HG03045 (cell line): Measurements from ENCODE around the gene PTPN13.
"Not testable (repeated sequence)": the region's sequence is repeated elsewhere in the genome, so short reads cannot be mapped to it uniquely, and the experiment has no call there.

Source experiments
- ATAC-seq: cut with Tn5 transposase; IDR thresholded peaks from one replicate; pipeline ENCODE4 v1.9.1; 2021; ENCODE audit warnings: mild to moderate bottlenecking, moderate library complexity; ENCODE audit not compliant: unreplicated experiment

Gene PTPN13

DNA sequence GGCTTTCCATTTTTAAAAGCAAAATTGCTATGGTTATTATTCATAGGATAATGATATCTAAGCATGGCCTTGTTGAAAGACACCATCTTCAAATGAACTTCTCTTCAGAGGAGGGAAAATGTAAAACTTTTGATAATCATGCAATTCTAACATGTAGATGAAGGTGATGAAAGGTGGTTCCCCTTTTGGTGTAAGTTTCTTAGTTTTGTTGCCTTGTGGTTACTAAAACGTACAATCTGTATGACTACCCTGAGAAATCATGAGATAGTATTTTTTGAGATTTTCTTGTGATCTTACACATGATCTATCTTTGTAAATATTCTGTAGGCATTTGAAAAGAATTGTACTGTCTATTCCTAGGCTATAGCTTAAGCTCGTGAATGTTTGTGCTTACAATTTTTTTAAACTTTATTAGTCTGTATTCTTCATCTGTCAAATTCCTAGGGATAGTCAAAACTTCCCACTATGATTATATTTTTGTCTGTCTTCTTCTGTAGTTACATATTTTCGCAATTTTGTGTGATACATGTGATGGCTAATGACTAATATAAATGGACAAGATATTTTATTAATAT, 47.5 kb downstream of the PTPN13 start:
- ATAC-seq = no peak

DNA sequence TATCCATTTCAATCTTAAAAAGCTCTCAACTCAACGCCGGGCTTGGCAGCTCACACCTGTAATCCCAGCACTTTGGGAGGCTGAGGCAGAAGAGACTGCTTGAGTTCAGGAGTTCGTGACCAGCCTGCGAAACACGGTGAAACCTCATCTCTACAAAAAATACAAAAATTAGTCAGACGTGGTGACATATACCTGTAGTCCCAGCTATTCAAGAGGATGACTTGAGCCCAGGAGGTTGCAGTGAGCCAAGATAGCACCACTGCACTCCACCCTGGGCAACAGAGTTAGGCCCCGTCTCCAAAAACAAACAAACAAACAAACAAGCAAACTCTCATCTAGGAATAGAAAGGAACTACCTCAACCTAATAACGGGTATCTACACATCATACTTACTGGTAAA, 50.8 kb downstream of the PTPN13 start:
- ATAC-seq = no peak

DNA sequence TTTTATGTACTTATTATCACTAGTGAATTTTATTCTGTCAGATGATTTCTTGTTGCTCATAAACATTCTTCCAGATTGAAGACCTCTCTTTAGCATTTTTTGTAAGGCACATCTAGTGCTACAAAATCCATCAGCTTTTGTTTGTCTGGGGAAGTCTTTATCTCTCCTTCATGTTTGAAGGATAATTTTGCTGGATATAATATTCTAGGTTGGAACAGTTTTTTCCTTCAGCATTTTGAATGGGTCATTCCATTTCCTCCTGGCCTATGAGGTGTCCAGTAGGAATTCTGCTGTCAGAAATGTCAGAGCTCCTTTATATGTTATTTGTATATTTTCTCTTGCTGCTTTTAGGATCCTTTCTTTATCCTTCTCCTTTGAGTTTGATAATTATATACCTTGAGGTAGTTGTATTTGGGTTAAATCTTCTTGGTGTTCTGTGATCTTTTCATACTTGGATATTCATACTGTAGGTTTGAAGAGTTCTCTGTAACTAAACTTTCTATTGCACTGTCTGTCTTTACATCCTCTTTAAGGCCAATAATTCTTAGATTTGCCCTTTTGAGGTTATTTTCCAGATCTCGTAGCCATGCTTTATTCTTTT, 58.3 kb downstream of the PTPN13 start:
- ATAC-seq = no peak

DNA sequence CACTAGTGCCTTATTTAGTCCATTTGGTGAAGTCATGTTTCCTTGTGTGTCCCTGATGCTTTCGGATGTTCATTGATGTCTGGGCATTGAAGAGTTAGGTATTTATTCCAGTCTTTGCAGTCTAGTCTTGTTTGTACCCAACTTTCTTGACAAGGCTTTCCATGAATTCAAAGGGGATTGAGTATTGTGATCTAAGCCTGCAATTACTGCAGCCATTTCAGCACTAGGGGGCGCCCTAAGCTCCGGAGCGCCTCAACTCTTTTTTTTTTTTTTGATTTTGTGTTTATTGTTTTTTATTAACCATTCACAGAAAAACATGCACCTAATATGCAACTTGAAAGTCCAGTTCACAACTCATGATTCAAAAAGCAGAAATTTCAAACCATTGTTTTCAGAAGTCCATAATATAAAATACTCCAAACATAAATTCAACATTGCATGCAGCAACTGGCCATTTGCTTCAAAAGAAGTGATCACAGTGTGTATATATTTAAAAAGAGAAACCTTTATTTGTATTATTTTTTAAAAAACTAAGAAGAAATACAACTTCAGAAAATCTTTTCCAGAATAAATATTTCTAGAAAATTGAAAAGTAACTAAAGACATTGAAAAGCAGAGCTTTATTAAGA, 59.2 kb downstream of the PTPN13 start:
- ATAC-seq = no peak

DNA sequence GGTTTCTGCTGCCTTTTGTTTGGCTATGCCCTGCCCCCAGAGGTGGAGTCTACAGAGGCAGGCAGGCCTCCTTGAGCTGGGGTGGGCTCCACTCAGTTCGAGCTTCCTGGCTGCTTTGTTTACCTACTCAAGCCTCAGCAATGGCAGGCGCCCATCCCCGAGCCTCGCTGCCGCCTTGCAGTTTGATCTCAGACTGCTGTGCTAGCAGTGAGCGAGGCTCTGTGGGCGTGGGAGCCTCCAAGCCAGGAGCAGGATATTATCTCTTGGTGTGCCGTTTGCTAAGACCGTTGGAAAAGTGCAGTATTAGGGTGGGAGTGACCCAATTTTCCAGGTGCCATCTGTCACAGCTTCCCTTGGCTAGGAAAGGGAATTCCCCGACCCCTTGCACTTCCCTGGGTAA, 62.7 kb downstream of the PTPN13 start:
- ATAC-seq = not testable (repeated sequence)

DNA sequence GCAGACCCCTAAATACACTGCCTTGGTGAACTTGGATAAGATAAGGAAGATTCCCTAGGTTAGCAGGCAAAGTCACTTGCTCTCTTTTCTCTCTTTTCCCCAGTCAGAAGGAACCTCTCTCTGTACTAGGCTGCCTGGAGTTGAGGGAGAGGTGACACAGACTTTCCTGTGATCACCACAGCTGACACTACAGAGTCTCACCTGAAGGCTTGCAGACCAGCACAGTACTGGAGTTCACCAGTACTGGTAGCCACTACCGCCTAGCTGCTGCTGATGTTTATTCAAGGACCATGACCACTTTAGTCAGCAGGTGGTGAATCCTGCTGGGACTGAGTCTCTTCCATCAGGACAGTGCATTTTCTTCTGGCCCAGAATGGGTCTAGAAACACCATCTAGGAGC, 63.3 kb downstream of the PTPN13 start:
- no peak for ATAC-seq

DNA sequence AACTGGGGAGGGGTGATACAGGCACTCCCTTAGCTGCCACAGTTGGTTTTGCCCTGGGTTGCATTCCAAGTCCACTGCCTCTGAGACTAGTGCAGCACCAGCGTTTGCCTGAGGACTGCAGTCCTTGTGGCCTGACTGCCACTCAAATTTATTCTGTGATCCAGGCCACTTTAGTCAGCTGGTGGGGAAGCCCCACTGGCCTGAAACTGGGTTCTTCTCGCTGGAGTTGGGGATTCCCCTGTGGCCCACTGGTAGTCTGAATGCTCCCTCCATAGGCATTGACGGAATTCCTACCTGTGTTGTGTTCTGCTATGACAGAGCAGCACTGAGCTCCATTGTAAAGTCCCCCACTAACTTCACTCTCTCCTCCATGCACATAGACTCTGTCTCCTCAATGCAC, 63.8 kb downstream of the PTPN13 start:
- ATAC-seq = no peak

DNA sequence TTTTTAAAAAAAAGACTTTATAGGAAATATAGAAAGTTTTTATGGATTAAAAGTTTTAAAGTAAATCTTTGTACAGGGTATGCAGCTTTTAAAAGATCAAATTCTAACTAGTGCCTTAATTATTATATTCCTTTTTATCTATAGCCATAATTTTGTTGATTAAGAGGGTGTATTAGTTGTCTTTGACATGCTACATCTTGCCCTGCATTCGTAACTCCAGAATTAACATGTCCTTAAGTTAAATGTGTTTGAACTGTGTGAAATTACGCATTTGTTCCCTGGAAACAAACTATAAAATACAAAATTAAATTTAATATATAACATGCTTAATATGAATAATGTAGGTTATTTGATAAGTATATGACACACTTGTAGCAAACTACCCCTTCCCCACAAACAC, 66.3 kb downstream of the PTPN13 start:
- ATAC-seq = no peak

DNA sequence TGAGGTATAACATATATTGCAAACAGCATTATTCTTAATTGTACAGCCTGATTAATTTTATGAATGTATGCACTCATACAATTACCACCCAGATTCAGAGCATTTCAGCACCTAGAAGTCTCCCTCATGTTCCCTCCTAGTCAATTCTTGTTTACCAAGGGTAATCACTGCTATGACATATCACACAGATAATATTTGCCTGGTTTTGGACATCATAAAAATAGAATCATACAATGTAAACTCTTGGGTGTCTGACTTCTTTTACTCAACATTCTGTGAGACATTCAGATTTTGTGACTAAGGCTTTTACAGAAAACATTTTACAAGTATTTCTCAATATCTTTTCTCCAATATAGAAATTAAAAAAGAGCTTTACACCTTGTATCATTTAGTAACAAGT, 66.9 kb downstream of the PTPN13 start:
- ATAC-seq = no peak

DNA sequence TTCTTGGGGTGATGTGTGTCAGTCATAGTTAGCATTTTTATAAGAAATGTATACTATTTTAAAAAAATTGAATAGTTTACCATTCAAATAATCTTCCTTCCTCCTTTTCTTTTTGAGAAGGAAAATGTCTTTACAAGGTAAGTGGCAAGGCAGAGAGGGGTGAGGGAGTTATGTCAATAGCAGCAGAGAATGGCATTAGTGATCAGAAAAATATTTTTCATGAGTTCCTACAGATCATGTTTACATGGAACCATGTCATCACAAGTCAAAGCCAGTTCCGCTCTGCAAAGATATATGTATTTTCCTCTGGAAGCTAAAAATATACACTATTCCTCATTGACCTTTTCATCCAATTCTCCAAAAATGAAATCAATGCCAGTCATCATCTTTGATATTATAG, 67.3 kb downstream of the PTPN13 start:
- ATAC-seq = no peak

DNA sequence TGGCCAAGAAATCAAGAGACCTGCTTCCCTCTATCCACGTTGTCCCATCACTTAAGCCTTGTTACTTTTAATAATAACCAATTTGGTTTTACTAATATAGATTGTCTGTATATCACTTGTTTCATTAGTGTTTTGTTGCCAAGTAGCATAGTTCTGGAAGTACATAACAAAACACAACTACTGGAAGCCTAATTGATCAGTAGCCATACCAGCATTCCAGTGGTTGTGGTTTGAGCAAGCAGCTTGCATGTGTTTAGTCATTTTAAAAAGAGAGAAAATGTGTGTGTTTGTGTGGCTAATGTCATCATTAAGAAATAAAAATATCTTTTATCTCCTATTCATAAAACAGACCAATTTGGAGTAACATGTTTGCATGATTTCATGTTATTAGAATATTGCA, 70.8 kb downstream of the PTPN13 start:
- no peak for ATAC-seq

DNA sequence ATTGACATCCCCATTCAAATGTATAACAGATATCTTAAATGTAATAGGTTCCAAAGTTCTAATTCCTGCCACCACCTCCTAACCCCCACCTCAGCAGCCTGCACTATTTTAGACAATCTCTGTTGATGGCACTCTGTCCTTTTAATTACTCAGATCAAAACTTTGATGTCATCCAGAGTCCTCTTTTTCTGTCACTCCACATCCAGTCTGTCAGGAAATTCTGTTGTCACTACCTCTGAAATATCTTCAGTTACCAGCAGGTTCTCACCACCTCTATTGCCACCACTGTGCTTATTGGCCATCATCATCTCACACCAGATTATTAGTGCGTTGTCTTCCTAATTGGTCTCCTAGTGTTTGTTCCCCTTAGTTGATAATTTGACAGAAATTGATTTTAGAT, 76.2 kb downstream of the PTPN13 start:
- no peak for ATAC-seq

DNA sequence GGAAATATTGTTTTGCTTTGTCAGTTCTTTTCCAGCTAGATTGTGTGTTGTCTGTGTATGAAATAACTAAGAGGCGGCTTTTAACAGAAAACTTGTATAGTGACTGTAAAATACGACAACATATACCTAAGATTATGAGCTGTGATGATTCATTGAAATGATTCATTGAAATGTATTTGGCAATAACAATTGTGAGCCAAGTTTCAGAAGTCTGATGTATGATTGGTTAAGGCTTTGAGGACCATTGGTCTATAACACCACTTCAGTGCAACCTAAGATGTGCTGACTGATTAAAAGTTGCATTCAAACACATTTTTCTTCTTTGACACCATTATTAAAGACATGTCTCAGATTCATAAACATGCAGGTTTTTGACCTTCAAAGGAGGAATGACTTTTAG, 76.6 kb downstream of the PTPN13 start:
- no peak for ATAC-seq

DNA sequence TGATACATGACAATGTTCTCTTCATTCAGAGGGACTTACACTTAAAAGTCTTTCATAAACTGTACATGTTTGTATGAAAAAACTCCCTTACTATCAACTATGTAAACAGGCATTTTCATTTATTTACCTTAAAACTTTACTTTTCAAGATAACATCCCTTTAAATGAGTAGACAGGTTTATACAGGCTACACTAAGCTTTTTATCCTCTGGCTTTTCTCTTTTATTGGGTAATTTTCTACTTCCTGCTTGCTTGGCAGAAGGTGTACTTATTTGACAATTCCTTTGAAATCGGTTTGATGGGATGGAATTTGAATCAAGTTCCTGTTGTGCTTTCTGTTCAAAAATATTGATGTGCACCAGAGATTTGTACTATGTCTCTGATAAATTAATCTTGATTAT, 81.4 kb downstream of the PTPN13 start:
- ATAC-seq = no peak

DNA sequence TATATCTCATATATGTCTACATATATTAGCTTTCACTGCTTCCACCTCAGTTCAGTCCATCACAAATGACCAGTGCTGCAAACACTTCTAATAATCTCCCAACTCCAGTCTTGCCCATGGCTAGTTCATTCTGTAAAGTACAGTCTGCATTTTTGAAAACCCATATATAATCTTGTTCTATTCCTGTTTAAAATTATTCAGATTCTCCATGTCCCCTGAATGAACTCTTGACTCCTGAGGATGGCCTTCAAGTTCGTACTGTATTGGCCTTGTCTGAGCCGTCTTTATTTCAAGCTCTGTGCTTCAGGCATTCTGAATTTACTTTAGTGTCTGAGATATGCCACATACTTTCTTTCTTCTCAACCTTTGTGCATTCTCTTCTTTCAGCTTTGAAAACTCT, 84.7 kb downstream of the PTPN13 start:
- ATAC-seq = no peak

DNA sequence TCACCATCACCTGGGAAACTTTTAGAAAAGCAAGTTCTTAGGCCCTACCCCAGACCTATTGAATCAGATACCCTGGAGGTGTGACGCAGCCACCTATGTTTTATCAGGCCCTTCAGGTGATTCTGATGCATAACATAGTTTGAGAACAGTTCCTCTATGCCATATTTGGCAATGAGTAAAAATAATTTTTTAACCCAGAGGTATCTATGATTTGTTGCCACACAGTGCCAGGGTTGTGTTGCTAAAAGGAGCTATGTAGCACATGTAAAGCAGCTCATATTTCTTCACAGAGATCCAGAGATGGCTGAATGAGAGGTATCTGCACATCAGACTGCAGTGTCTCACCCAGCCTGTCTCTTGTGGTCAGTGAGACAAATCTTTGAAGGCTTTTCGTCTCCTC, 85.3 kb downstream of the PTPN13 start:
- no peak for ATAC-seq

DNA sequence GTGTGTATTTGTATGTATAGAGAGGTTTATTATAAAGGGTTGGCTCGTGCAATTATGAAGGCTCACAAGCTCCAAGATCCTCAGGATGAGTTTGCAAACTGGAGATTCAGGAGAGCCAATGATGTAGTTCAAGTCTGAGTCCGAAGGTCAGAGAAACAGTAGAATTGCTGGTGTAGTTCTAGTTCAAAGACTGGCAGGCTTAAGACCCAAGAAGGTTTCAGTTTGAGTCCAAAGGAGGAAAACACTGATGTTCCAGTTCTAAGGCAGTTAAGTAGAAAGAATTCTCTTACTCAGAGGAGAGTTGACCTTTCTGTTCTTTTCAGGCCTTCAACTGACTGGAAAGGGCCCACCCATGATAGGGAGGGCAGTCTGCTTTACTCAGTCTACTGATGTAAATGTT, 89.1 kb downstream of the PTPN13 start:
- ATAC-seq = no peak

DNA sequence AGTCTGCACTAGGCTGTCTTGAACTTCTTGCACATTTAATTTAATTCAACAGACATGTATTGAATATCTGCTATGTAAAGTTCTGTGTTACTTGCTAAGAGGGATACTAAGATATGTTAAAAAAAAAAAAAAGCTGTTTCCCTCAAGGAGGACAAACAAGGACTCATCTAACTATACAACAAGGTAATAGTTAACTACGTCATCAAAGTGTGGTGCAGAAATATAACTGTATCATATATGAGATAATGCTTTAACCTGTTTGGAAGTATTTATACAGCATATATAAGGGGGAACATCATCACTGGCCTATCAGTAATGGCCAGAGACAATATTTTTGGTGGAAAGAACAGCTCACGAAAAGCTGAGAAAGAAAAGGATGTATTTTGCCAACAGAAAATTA, 89.9 kb downstream of the PTPN13 start:
- ATAC-seq = no peak

DNA sequence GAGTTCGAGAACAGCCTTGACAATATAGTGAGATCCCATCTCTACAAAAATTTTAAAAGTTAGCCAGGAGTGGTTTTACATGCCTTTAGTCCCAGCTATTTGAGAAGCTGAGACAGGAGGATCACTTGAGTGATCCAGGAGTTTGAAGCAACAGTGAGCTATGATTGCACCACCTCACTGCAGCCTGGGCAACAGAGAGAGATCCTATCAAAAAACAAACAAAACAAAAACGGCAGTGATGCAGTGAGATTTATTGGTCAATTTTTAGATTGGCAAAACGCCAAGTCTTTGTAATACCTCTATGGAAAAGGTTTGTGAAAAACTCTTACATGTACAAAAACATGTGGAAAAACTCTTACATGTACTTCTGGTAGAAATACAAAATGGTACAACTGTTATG, 91.3 kb downstream of the PTPN13 start:
- no peak for ATAC-seq

DNA sequence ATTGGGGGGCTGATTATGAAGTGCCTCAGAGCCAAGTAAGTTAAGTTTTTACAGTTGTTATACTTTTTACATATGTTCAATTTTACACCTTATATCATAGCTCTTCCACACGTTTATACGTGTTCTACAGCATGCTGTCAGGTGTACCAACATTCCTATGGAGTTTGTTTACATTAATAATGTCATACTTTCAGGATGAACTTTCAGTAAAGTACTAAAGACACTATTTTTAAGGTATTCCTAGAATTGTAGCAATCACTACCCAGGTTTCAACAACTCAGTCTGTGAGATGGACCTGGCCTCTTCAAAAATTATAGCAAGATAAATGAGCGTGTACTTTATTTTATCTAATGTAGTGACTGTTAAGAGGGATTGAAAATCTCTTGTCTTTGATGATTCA, 92.6 kb downstream of the PTPN13 start:
- no peak for ATAC-seq

DNA sequence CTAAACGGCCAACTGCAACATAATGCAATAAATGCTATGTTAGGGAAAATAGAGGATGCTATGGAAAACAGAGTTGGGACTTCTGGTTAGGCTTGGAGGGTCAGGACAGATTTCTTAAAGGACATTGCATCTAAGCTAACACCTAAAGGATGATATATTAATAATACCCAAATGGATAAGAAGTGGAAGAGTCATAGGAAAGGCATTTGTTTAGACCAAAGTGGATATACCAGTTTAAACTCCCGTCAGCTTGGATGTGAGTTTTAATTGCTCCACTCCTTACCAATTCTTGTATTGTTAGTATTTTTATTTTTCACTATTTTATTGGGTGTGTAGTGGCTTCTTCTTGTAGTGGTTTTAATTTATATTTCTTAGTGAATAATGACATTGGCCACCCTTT, 93.9 kb downstream of the PTPN13 start:
- ATAC-seq = no peak

DNA sequence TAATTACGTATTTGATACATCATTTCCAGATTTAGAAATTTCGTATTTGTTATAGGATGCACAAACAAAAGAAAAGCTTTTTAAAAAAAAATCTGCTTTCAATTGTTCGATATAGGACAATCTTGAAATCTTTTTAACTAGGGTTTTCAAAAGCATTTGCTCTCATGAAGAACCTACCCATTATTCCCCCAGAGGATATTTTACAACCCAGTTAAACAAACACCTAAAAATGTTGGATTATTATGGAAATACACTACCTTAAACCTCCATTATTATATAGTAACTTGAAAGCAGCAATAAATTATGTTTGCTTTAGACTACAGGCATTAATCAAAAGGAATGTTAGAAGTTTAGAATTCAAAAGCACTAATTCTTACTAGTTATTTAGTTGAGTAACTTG, 110.5 kb downstream of the PTPN13 start:
- ATAC-seq = no peak
